ENCODE measurements around the gene PRAMEF17.
"Not testable (repeated sequence)": the region's sequence is repeated elsewhere in the genome, so short reads cannot be mapped to it uniquely, and the experiment has no call there.

The PRAMEF17 gene, protein sequence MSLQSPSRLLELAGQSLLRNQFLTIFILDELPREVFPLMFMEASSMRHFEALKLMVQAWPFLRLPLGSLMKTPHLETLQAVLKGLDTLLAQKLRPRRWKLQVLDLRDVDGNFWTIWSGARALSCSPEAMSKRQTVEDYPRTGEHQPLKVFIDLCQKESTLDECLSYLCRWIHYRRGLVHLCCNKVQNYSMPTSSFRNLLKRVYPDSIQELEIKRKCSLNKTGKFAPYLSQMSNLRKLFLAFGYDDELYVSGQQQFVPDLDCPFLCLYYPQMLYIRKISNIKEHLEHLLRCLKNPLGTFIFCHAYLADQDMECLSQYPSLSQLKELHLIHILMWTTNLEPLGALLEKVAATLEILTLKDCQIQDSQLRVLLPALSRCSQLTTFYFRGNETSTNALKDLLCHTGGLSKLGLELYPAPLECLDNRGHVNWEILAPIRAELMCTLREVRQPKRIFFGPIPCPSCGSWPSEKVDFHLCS

GRCh38 chr1:13389332-13389731 is at the start of gene PRAMEF17:
Gene PRAMEF17 (plus strand): TSS chr1:13389632. CDS start chr1:13389658, 26 bp downstream.
- DNase-seq (ENCODE audit: low read depth), result not testable (repeated sequence)

DNA sequence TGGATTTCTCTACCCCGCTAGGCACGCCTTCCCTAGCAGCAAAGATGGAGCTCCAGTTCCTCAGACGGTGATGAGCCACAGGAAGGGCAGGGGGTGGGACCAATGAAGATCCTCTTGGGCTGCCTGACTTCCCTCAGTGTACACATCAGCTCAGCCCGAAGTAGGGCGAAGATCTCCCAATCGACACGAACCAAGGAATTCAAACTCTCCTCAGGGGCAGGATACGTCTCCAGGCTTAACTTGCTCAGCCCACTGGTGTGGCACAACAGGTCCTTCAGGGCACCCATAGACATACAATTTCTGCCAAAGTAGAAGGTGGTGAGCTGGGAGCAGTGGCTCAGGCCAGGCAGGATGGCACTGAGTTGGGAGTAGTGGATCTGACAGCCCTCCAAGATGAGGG is 46.9 kb upstream of the PRAMEF17 start:
- not testable (repeated sequence) for DNase-seq (ENCODE audit: low read depth)

DNA sequence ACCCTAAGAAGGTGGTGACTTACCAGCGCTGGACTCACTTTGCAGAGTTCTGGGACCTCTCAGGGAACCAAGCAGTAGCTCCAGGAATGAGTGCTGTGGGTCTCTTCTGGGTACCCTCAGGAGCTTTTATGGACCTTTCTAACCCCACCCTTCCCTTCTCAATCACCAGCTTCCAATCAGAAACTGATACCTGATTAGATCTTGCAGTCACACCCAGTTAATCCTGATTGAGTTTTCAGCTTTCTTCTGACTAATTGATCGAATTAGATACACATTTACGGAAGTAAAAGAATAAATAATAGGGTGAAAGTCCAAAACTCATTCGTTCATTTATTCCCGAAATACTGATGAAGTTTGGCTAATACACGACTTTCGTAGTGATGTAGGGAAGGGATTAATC is 42.4 kb upstream of the PRAMEF17 start, which contains the start of gene PRAMEF14:
TSS of gene PRAMEF14 (minus strand) at position 101 of the 400 bp plus-strand sequence. CDS start 1,820 bp downstream, outside the sequence.
- DNase-seq (ENCODE audit: low read depth), result not testable (repeated sequence)

DNA sequence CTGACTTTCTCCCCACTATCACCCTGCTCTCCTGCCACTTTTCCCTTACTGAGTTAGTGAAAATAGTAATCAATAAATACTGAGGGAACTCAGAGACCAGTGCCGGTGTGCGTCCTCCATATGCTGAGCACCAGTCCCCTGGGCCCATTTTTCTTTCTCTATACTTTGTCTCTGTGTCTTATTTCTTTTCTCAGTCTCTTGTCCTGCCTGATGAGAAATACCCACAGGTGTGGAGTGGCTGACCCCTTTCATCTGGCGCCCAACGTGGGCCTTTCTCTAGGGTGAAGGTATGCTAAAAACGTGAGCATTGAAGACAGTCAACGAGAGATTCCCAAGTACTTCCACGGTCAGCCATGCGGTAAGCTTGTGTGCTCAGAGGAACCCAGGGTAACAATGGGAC is 36.0 kb upstream of the PRAMEF17 start:
- DNase-seq (ENCODE audit: low read depth), result not testable (repeated sequence)

GRCh38 chr1:13354475-13354874 is 35.0 kb upstream of the PRAMEF17 start:
- DNase-seq (ENCODE audit: low read depth), result not testable (repeated sequence)

- not testable (repeated sequence) for DNase-seq (ENCODE audit: low read depth)
These were observed 32.7 kb upstream of the PRAMEF17 start for GRCh38 chr1:13356774-13357173.

- not testable (repeated sequence) for DNase-seq (ENCODE audit: low read depth)
These were observed 27.1 kb upstream of the PRAMEF17 start for GRCh38 chr1:13362364-13362763.

GRCh38 chr1:13364928-13365327 is 24.5 kb upstream of the PRAMEF17 start:
- not testable (repeated sequence) for DNase-seq (ENCODE audit: low read depth)

- DNase-seq (ENCODE audit: low read depth), result not testable (repeated sequence)
These were observed 22.9 kb upstream of the PRAMEF17 start for GRCh38 chr1:13366536-13366935.

DNA sequence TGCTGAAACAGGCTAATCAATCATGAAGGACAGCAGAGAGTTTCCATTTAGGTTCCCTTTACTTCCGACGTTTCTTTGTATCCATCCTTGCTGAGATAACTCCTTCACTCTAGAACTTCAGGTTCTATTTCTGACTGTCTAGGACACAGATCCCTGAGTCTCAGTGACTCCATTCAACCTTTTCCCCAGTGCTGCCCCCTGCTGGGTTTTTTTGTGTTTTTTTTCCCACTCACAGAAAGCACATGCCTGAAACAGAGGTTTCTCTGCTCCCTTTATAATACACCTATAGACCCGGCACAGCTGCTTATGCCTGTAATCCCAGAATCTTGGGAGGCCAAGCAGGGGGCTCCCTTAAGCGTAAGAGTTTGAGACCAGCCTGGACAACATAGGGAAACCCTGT is 20.9 kb upstream of the PRAMEF17 start:
- not testable (repeated sequence) for DNase-seq (ENCODE audit: low read depth)

DNA sequence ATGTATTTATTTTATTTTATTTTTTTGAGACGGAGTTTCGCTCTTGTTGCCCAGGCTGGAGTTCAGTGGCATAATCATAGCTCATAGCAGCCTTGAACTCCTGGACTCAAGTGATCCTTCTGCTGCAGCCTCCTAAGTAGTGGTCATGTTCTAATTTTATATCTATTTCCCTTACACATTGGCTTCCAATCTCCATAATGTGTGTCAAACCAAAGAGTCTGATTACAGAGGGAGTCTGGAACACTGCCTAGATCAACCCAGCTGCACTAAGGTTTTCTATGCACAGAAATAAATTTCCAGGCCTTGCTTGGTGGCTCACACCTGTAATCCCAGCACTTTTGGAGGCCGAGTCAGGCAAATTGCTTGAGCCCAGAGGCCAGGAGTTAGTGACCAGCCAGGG is 10.4 kb upstream of the PRAMEF17 start:
- DNase-seq (ENCODE audit: low read depth), result not testable (repeated sequence)

DNA sequence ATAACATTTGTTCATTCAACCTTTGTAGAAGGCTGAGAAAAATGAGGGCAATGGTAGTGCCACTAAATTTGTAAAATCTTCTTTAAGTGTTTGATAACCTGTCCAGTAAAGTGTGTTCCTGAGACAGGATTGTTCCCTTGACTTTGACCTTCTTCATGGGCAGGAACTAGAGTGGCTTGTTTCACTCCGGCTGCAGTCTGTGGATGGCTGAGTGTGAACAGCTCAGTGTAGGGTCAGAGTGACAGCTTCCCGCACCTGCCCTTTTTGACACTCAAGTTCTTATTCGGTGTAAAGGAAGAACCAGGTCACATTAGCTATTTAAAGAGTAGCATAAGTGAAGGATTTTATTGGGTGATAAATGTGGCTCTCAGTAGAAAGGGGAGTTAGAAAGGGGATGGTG is 9.1 kb upstream of the PRAMEF17 start:
- not testable (repeated sequence) for DNase-seq (ENCODE audit: low read depth)

- not testable (repeated sequence) for DNase-seq (ENCODE audit: low read depth)
These were observed 3.6 kb downstream of the PRAMEF17 start for GRCh38 chr1:13393004-13393403.

GRCh38 chr1:13394761-13395160 is 5.3 kb downstream of the PRAMEF17 start:
- DNase-seq (ENCODE audit: low read depth), result not testable (repeated sequence)

GRCh38 chr1:13395311-13395710 is 5.9 kb downstream of the PRAMEF17 start:
- DNase-seq (ENCODE audit: low read depth), result not testable (repeated sequence)

- no peak for DNase-seq (ENCODE audit: low read depth)
These were observed 18.4 kb downstream of the PRAMEF17 start for GRCh38 chr1:13407811-13408210.

GRCh38 chr1:13410150-13410549 is 20.7 kb downstream of the PRAMEF17 start, which contains the start of gene PRAMEF20:
Gene PRAMEF20 (plus strand): TSS chr1:13410450. CDS start chr1:13416355, 5,905 bp downstream.
- DNase-seq (ENCODE audit: low read depth), result not testable (repeated sequence)

GRCh38 chr1:13430495-13430894 is 41.1 kb downstream of the PRAMEF17 start:
- DNase-seq (ENCODE audit: low read depth), result no peak

- DNase-seq (ENCODE audit: low read depth), result no peak
These were observed 42.8 kb downstream of the PRAMEF17 start for GRCh38 chr1:13432251-13432650.

DNA sequence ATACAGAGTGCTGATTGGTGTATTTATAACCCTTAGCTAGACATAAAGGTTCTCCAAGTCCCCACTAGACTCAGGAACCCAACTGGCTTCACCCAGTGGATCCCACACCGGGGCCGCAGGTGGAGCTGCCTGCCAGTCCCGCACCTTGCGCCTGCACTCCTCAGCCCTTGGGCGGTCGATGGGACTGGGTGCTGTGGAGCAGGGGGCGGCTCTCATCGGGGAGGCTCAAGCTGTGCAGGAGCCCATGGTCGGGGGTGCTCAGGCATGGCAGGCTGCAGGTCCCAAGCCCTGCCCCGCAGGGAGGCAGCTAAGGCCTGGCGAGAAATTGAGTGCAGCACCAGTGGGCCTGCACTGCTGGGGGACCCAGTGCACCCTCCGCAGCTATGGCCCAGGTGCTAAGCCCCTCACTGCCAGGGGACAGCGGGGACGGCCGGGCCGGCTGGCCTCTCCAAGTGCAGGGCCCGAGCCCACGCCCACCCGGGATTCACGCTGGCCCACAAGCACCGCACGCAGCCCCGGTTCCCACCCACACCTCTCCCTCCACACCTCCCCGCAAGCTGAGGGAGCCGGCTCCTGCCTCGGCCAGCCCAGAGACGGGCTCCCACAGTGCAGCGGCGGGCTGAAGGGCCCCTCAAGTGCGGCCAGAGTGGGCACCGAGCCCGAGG is 44.4 kb downstream of the PRAMEF17 start:
- DNase-seq (ENCODE audit: low read depth), result not testable (repeated sequence)

- DNase-seq (ENCODE audit: low read depth), result no peak
These were observed 46.0 kb downstream of the PRAMEF17 start for GRCh38 chr1:13435458-13435857.

GRCh38 chr1:13439104-13439783 is 49.8 kb downstream of the PRAMEF17 start:
- not testable (repeated sequence) for DNase-seq (ENCODE audit: low read depth)
